DMS 273 (cell line): ENCODE data around the gene XYLT1.

Experiments used
- DNase-seq: peaks from one replicate; lab custom pipeline; 2025; ENCODE audit not compliant: unreplicated experiment; lab: John Stamatoyannopoulos, UW

XYLT1 gene

GRCh38 chr16:17362183-17362582 lies 108.6 kb downstream of the XYLT1 start:
- DNase-seq = no peak

GRCh38 chr16:17360693-17361122 lies 110.1 kb downstream of the XYLT1 start:
- peak; percentile 22 for DNase-seq

- DNase-seq = peak; percentile 81
Observed at GRCh38 chr16:17359788-17360390, 110.9 kb downstream of the XYLT1 start.

- no peak for DNase-seq
Observed at GRCh38 chr16:17358846-17359245, 111.9 kb downstream of the XYLT1 start.

- DNase-seq = no peak
Observed at GRCh38 chr16:17358355-17358754, 112.4 kb downstream of the XYLT1 start.

- DNase-seq = no peak
Observed at GRCh38 chr16:17357307-17358062, 113.3 kb downstream of the XYLT1 start.

GRCh38 chr16:17356243-17356933 lies 114.4 kb downstream of the XYLT1 start:
- no peak for DNase-seq

GRCh38 chr16:17354685-17355084 lies 116.1 kb downstream of the XYLT1 start:
- DNase-seq = no peak

GRCh38 chr16:17354141-17354601 lies 116.6 kb downstream of the XYLT1 start:
- peak; percentile 96 for DNase-seq

- DNase-seq = no peak
Observed at GRCh38 chr16:17353561-17353960, 117.2 kb downstream of the XYLT1 start.

- no peak for DNase-seq
Observed at GRCh38 chr16:17351441-17352035, 119.2 kb downstream of the XYLT1 start.

GRCh38 chr16:17350207-17350606 lies 120.6 kb downstream of the XYLT1 start:
- no peak for DNase-seq

GRCh38 chr16:17348826-17349225 lies 121.9 kb downstream of the XYLT1 start:
- DNase-seq = no peak

GRCh38 chr16:17348042-17348783 lies 122.5 kb downstream of the XYLT1 start:
- no peak for DNase-seq

GRCh38 chr16:17347624-17348023 lies 123.1 kb downstream of the XYLT1 start:
- no peak for DNase-seq

- no peak for DNase-seq
Observed at GRCh38 chr16:17346621-17347569, 123.9 kb downstream of the XYLT1 start.

GRCh38 chr16:17345043-17345442 lies 125.7 kb downstream of the XYLT1 start:
- no peak for DNase-seq

- no peak for DNase-seq
Observed at GRCh38 chr16:17343728-17344127, 127.0 kb downstream of the XYLT1 start.

GRCh38 chr16:17343028-17343427 lies 127.7 kb downstream of the XYLT1 start:
- DNase-seq = no peak

GRCh38 chr16:17342031-17342430 lies 128.7 kb downstream of the XYLT1 start:
- no peak for DNase-seq
